ENCODE results near the gene ERV3-1.
"Not testable (repeated sequence)": the region's sequence is repeated elsewhere in the genome, so short reads cannot be mapped to it uniquely, and the experiment has no call there.

Gene ERV3-1
- total RNA-seq, result 3.7 to 5.8 reads per million in 2 experiments

GRCh38 chr7:65006094-65006992 is at the start of gene ERV3-1:
Gene ERV3-1, minus strand, starts transcription at chr7:65006687. Its CDS starts 13,661 bp downstream, at chr7:64993026.
- peak; percentile 91 for DNase-seq (ENCODE audit: low read depth)

- DNase-seq (ENCODE audit: low read depth), result not testable (repeated sequence)
Observed at GRCh38 chr7:65055786-65056185, 49.3 kb upstream of the ERV3-1 start.

GRCh38 chr7:65054466-65054994 is 48.0 kb upstream of the ERV3-1 start:
- not testable (repeated sequence) for DNase-seq (ENCODE audit: low read depth)

GRCh38 chr7:65051654-65052053 is 45.2 kb upstream of the ERV3-1 start:
- DNase-seq (ENCODE audit: low read depth), result not testable (repeated sequence)

- not testable (repeated sequence) for DNase-seq (ENCODE audit: low read depth)
Observed at GRCh38 chr7:65051139-65051538, 44.7 kb upstream of the ERV3-1 start.

GRCh38 chr7:65046329-65046728 is 39.8 kb upstream of the ERV3-1 start:
- DNase-seq (ENCODE audit: low read depth), result not testable (repeated sequence)

GRCh38 chr7:65045589-65045988 is 39.1 kb upstream of the ERV3-1 start:
- not testable (repeated sequence) for DNase-seq (ENCODE audit: low read depth)

GRCh38 chr7:65038767-65039166 is 32.3 kb upstream of the ERV3-1 start:
- DNase-seq (ENCODE audit: low read depth), result peak; percentile 14

- peak; percentile 92 for DNase-seq (ENCODE audit: low read depth)
Observed at GRCh38 chr7:65037740-65038688, 31.5 kb upstream of the ERV3-1 start.

- DNase-seq (ENCODE audit: low read depth), result not testable (repeated sequence)
Observed at GRCh38 chr7:65036526-65036925, 30.0 kb upstream of the ERV3-1 start.

GRCh38 chr7:65035469-65035868 is 29.0 kb upstream of the ERV3-1 start:
- DNase-seq (ENCODE audit: low read depth), result not testable (repeated sequence)

GRCh38 chr7:65034120-65034782 is 27.8 kb upstream of the ERV3-1 start:
- not testable (repeated sequence) for DNase-seq (ENCODE audit: low read depth)

- DNase-seq (ENCODE audit: low read depth), result not testable (repeated sequence)
Observed at GRCh38 chr7:65033391-65033790, 26.9 kb upstream of the ERV3-1 start.

- not testable (repeated sequence) for DNase-seq (ENCODE audit: low read depth)
Observed at GRCh38 chr7:65025023-65025422, 18.5 kb upstream of the ERV3-1 start.

- not testable (repeated sequence) for DNase-seq (ENCODE audit: low read depth)
Observed at GRCh38 chr7:65020978-65021377, 14.5 kb upstream of the ERV3-1 start.

- not testable (repeated sequence) for DNase-seq (ENCODE audit: low read depth)
Observed at GRCh38 chr7:65009881-65010280, 3.4 kb upstream of the ERV3-1 start.

GRCh38 chr7:65009394-65009793 is 2.9 kb upstream of the ERV3-1 start:
- DNase-seq (ENCODE audit: low read depth), result not testable (repeated sequence)

GRCh38 chr7:65007036-65007435 is 549 bp upstream of the ERV3-1 start:
- DNase-seq (ENCODE audit: low read depth), result not testable (repeated sequence)

GRCh38 chr7:65004575-65004974 is 1.9 kb downstream of the ERV3-1 start:
- DNase-seq (ENCODE audit: low read depth), result no peak

- DNase-seq (ENCODE audit: low read depth), result no peak
Observed at GRCh38 chr7:65002972-65003585, 3.4 kb downstream of the ERV3-1 start.

GRCh38 chr7:65001291-65001814 is 5.1 kb downstream of the ERV3-1 start:
- DNase-seq (ENCODE audit: low read depth), result no peak
